SKM-1 (cell line): Measurements from ENCODE around the gene ANKS1B.
"Not testable (repeated sequence)": the region's sequence is repeated elsewhere in the genome, so short reads cannot be mapped to it uniquely, and the experiment has no call there.

ENCODE experiments used
- DNase-seq: peaks from one replicate; lab custom pipeline; 2025; ENCODE audit not compliant: unreplicated experiment; lab: John Stamatoyannopoulos, UW

Gene ANKS1B

DNA sequence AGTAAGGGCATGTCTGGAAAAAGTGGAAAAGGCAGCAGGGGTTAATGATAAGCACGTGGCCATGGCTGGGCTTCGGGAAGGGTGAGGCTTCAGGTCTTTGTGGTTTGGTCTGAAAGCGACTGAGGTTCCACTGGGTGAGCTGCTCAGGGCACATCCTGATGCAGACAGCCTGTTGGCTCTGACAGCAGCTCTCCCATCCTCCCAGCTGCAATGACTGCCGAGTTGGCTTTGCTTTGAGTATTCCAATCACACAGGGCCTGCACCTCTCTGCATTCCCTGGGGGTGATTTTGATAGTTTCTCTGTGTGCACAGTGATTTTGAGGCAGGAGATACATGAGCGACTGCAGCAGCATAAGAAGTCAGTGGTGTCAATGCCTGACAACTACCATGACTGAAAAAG, 948.9 kb downstream of the ANKS1B start:
- no peak for DNase-seq

DNA sequence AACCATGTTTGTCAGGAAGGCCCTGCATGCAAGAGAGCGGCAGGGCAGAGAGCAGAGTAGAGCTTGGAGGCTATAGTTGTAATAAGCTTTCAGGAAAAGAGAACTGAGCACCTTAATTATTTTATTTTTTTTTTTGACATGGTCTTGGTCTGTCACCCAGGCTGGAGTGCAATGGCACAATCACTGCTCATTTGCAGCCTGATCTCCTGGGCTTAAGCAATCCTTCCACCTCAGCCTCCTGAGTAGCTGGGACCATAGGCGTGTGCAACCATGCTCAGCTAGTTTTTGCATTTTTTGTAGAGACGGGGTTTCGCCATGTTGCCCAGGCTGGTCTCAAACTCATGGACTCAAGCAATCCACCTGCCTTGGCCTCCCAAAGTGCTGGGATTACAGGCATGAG, 950.5 kb downstream of the ANKS1B start:
- not testable (repeated sequence) for DNase-seq

GRCh38 chr12:99029511-99030271, 955.0 kb downstream of the ANKS1B start:
- DNase-seq: no peak

GRCh38 chr12:99027461-99027860, 957.3 kb downstream of the ANKS1B start:
- DNase-seq: no peak

DNA sequence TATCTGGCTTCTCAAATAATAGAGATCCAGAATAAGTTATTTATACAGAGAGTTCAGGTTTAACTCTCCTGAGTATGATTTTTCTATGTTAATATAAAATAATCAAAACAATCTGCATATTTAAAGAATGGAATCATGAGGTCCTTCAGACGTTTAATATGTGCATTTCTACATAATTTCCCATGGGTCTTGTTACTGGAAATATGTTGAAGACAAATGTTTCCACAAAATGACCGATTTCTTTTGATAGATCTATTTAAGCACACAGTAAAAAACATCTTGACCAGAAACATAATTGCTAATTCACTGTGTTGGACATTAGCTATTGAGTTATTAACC, 957.7 kb downstream of the ANKS1B start:
- no peak for DNase-seq

DNA sequence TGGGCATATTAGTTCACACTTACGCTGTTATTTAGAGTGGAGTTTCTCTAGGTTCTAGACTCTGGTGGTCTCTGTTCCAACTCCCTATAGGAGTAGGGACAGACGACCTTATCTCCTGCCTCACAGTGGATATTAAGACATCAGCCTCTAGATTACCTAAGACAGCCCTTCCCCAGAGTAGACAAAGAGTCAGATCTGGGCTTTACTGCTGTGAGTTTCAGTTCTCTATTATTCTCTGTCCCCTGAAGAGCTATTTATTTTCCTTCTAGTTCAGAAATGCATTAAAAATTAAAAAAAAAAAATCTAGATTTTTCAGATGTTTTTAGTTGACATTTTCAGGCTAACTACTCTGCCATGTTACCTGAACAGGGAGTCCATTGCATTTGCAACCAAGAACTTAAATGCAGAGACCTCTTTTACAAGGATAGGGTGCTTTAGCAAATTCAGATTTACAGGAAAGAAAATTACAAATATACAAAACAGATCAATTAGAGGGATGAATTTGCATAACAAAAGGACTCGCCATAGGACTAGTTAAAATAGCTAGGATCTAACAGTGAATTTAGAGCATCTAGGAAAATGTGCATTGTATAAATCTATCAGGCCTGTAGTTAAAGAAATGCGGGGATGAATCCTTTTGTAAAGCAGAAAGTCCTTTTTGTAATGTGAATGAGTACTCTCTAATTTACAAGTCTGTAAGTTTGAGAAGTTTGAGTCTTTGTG, 958.2 kb downstream of the ANKS1B start:
- no peak for DNase-seq

GRCh38 chr12:99024870-99025269, 959.9 kb downstream of the ANKS1B start:
- no peak for DNase-seq

DNA sequence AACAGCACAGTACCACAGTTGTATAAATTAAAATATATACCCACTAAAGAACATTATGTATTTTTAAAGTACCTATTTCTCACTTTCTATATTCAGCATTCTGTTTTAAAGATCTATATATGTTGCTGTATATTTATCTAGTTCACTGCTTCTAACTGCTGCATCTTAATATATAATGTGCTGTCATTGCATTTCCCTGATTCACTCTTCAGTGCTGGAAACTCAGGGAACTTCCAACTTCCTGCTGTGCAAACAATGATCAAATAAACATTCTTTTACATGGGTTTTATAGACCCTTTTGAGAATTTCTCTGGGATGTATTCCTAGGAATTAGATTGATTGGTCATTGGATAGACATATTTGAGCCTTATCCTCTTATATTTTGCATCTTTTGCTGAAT, 960.5 kb downstream of the ANKS1B start:
- no peak for DNase-seq

DNA sequence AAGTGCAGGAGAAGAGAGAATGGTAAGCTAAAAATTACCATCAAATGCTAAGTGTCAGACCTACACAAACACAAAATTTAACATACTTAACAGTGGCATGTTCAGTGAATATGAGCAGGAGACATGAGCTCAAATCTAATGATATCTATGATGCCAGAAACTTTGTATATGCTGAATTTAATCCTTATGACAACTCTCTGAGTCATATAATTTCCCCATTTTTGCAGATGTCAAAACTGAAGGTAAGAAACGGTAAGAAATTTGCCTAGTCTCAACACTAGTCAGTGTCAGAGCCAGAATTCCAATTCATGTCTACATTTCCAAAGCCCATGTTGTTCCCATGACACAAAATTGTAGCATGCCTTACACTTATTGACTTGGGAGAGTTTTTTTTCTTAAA, 963.9 kb downstream of the ANKS1B start:
- DNase-seq: no peak

GRCh38 chr12:99019798-99020197, 964.9 kb downstream of the ANKS1B start:
- DNase-seq: no peak

DNA sequence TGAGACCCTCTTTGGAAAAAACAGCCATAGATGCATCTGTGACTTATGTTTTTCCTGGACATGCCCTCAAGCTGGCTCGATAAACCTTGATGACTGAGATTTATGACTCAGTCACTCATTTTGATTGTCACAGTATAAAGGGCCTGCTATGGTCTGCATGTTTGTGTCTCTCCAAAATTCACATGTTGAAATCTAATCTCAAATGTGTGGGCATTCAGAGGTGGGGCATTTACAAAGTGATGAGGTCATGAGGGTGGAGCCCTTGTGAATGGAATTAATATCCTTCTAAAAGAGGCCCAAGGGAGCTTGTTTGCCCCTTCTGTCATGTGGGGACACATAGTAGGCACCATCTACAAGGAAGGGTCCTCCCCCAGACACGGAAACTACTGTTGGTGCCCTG, 966.8 kb downstream of the ANKS1B start:
- DNase-seq: no peak

DNA sequence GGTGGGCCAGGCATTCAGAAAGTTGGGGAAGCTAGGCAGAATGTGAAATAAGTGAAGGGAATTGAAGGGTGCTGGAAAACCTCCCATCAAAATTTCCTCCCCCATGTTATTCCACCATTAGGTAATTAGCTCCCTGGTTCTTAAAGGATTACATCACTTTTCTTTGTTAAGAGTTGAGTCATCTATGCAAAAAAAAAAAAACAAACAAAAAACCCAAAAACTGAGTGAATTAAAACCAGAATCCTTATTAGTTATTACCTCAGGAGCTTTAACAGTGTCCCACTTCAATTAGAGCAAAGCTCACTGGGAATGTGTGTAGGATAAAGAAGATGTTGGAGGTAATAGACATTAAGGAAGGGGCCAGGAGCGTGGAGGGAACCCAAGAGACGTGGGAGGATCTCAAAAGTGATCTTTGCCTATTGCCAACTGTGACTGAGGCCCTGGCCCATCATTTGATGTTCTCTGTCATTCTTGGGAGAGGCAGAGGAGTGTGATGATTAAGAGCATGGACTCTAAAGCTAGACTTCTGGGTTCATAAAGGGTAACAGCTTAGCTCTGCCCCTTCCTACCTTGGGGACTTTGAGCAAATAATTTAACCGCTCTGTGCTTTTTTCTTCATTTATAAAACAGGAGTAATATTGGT, 975.0 kb downstream of the ANKS1B start:
- no peak for DNase-seq

- no peak for DNase-seq
These were observed 979.1 kb downstream of the ANKS1B start for GRCh38 chr12:99005601-99006000.

GRCh38 chr12:99004799-99005466, 979.8 kb downstream of the ANKS1B start:
- DNase-seq: no peak

DNA sequence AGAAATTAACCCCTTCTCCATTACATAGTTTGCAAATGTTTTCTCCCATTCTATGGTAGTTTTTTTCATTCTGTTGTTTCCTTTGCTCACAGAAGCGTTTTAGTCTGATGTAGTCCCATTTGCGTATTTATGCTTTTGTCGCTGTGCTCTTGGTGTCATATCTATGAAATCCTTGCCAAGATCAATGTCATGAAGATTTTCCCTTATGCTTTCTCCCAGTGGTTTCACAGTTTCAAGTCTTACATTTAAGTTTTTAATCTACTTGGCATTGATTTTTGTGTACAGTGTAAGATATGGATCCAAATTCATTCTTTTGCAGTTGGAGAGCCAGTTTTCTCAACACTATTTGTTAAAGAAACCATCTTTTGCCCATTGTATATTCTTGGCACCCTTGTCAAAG, 982.0 kb downstream of the ANKS1B start:
- DNase-seq: no peak

- no peak for DNase-seq
These were observed 982.6 kb downstream of the ANKS1B start for GRCh38 chr12:99002156-99002555.

DNA sequence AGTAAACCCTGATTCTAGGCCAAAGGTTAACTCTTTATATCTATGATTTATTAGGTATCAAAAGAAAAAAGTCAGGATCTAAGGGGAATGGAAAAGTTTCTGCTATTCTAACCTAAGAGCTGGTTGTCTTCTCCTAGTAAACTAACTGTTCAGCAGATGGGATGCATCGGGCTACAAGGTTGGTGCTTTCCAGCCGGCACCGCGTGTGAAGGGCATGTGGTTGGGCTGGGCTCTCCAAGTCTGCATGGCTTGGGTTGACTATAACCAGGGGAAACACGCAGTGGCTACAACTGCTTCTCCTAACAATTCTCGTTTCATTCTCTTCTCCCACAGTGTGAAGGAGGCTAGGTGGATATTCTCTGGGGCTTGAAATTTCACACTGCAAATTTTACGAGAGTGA, 985.2 kb downstream of the ANKS1B start:
- no peak for DNase-seq

- DNase-seq: no peak
These were observed 985.9 kb downstream of the ANKS1B start for GRCh38 chr12:98998697-98999299.

GRCh38 chr12:98997899-98998298, 986.8 kb downstream of the ANKS1B start:
- DNase-seq: no peak

DNA sequence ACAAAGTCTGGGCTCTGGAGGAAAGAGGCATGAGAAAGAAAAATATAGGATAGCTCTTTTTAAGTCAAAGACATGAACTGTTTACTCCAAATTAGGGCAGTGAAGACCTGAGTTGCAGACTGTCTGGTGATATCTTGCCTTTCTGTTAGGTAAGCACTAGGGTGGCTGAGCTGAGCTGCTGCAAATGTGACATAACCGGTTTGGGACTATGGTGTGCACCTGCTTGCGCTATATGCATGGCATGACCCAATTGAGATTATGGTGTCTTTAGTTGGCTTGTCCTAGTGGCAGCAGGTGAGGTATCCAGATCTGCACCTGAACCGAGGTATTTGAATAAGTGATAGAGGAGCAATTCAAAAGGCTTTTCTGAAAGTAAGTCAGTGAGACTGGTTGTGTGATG, 994.1 kb downstream of the ANKS1B start:
- no peak for DNase-seq

GRCh38 chr12:98985156-98985555, 999.6 kb downstream of the ANKS1B start:
- no peak for DNase-seq
